K562 (cell line): ENCODE data around the gene RYK. TPM values are rescaled to one million over a fixed set of nuclear protein-coding genes. Genes with fewer than 3 reads are reported as not detected.

ENCODE experiments used
- ATAC-seq: fragments of 200-7000 bp; cut with Tn5 transposase; 3 replicates; pipeline ENCODE4 v1.9.1; 2020; ENCODE audit warnings: moderate library complexity
- BruUV-seq: library from RNA; stranded (reverse); fragments of 400-500 nt; replicated peaks from 2 replicates; lab custom pipeline; 2021; lab: Mats Ljungman, UMichigan
- CTCF ChIA-PET: fragments of 300-600 bp; formaldehyde crosslinking; extraction: SDS; loops from one replicate; lab custom pipeline; 2021; ENCODE audit warnings: low intra/inter-chr PET ratio; lab: Yijun Ruan, JAX
- POLR2A ChIA-PET: fragments of 300-600, 350-650 bp; sonication (Branson Sonifier 250); formaldehyde crosslinking; extraction: SDS; loops from one replicate; lab custom pipeline; 2021; ENCODE audit warnings: antibody characterized with exemption, inconsistent platforms; lab: Yijun Ruan, JAX
- DNase-seq, 4 experiments: peaks; one replicate each; pipeline versions ENCODE4 v3.0.0 to v3.0.0-alpha.2; 2011 to 2018; ENCODE audit warnings: low spot score in 3 of 4, mixed read lengths in 3 of 4; ENCODE audit errors: extremely low read depth in 1 of 4
- FAIRE-seq: peaks from 2 replicates; lab custom pipeline; 2011; peaks lifted over from hg19 to GRCh38; lab: Jason Lieb, UNC
- H2AFZ ChIP-seq: 2 replicates; pipeline ENCODE4 v1.6.0; 2011; ENCODE audit warnings: low read depth, low read length, control low read depth, inconsistent platforms
- H3K27ac ChIP-seq: fragments of 200-600 bp; 3 replicates; pipeline ENCODE4 v1.8.0; 2011; ENCODE audit warnings: low read depth, mild to moderate bottlenecking, control low read depth, inconsistent platforms, low read length, moderate library complexity, mixed read lengths; ENCODE audit errors: extremely low read depth
- H3K27me3 ChIP-seq, 2 experiments: fragments of 300-600 bp in 1 of 2; 2 replicates in 1 of 2; 3 replicates in 1 of 2; pipeline versions ENCODE4 v1.6.0 to v1.8.0; 2011; ENCODE audit warnings: inconsistent platforms in 2 of 2, low read length in 2 of 2, mild to moderate bottlenecking in 1 of 2, mixed read lengths in 1 of 2, moderate library complexity in 1 of 2; ENCODE audit not compliant: control insufficient read depth in 2 of 2, insufficient read depth in 2 of 2
- H3K36me3 ChIP-seq: fragments of 300-600 bp; 3 replicates; pipeline ENCODE4 v1.8.0; 2011; ENCODE audit warnings: mild to moderate bottlenecking, low read length, inconsistent platforms; ENCODE audit not compliant: control insufficient read depth, insufficient read depth
- H3K4me1 ChIP-seq, 2 experiments: fragments of 200-600 bp in 1 of 2; replicated peaks in 1 of 2; 2 replicates in 1 of 2; 3 replicates in 1 of 2; pipeline versions ENCODE4 v1.5.1 to v1.8.0; 2011; ENCODE audit warnings: inconsistent platforms in 2 of 2, low read length in 2 of 2, mild to moderate bottlenecking in 1 of 2, mixed read lengths in 1 of 2, moderate library complexity in 1 of 2; ENCODE audit not compliant: control insufficient read depth in 2 of 2, insufficient read depth in 2 of 2
- H3K4me2 ChIP-seq: 2 replicates; pipeline ENCODE4 v1.6.1; 2011; ENCODE audit warnings: low read length, control low read depth, inconsistent platforms, mixed read lengths; ENCODE audit not compliant: insufficient read depth
- H3K4me3 ChIP-seq: fragments of 200-600 bp; sonication (generic), shearing (Covaris generic); 2 replicates; pipeline ENCODE4 v1.5.1; 2016; ENCODE audit warnings: control low read depth, inconsistent platforms
- H3K79me2 ChIP-seq: fragments of 200-600 bp; 3 replicates; pipeline ENCODE4 v1.8.0; 2011; ENCODE audit warnings: low read length, inconsistent platforms; ENCODE audit not compliant: control insufficient read depth, insufficient read depth
- H3K9ac ChIP-seq, 2 experiments: 2 replicates each; pipeline versions ENCODE4 v1.6.0 to v1.6.1; 2011; ENCODE audit warnings: low read depth in 2 of 2, low read length in 2 of 2, control low read depth in 1 of 2, inconsistent platforms in 1 of 2, mild to moderate bottlenecking in 1 of 2, mixed read lengths in 1 of 2; ENCODE audit not compliant: insufficient read depth in 1 of 2
- H3K9me1 ChIP-seq: one replicate; pipeline ENCODE4 v1.6.0; 2011; ENCODE audit warnings: inconsistent platforms, mild to moderate bottlenecking, low read length, moderate library complexity; ENCODE audit not compliant: control insufficient read depth, insufficient read depth
- H3K9me3 ChIP-seq: replicated peaks from 2 replicates; pipeline ENCODE4 v1.5.1; 2011; ENCODE audit warnings: low read depth, low read length, inconsistent platforms; ENCODE audit not compliant: control insufficient read depth, insufficient read depth
- H4K20me1 ChIP-seq: replicated peaks from 2 replicates; pipeline ENCODE4 v1.6.1; 2011; ENCODE audit warnings: low read length, inconsistent platforms, mixed read lengths; ENCODE audit not compliant: control insufficient read depth, insufficient read depth
- CBX5 ChIP-seq: IDR thresholded peaks from 2 replicates; pipeline ENCODE4 v1.6.1; 2014; ENCODE audit warnings: low read depth, borderline replicate concordance
- CEBPB ChIP-seq: fragments of 450-650 bp; IDR thresholded peaks from 2 replicates; pipeline ENCODE4 v1.6.1; 2016; ENCODE audit warnings: missing genetic modification characterization, missing compliant biosample characterization
- CEBPG ChIP-seq, 3 experiments: fragments of 200-800 bp in 1 of 3; sonication (Bioruptor generic) in 1 of 3; sonication (generic) in 1 of 3; formaldehyde crosslinking in 1 of 3; IDR thresholded peaks in 2 of 3; conservative IDR thresholded peaks in 1 of 3; 2 replicates each; pipeline versions ENCODE4 v1.6.1 to v1.8.0; 2016 to 2022; ENCODE audit warnings: missing compliant biosample characterization in 2 of 3, missing genetic modification characterization in 2 of 3, mild to moderate bottlenecking in 1 of 3, missing genetic modification reagents in 1 of 3
- CSDE1 ChIP-seq, 2 experiments: fragments of 450-650 bp; IDR thresholded peaks; 2 replicates each; pipeline ENCODE4 v1.6.1; 2016; ENCODE audit warnings: mild to moderate bottlenecking in 1 of 2
- ETV5 ChIP-seq: sonication (generic); formaldehyde crosslinking; IDR thresholded peaks from 2 replicates; pipeline ENCODE4 v1.4.0; 2020; ENCODE audit warnings: low read depth, mild to moderate bottlenecking, missing genetic modification reagents
- FOSL1 ChIP-seq: fragments of 200-800 bp; sonication (Bioruptor generic); conservative IDR thresholded peaks from 2 replicates; pipeline ENCODE4 v1.6.1; 2016; ENCODE audit warnings: missing genetic modification characterization, missing compliant biosample characterization
- JUND ChIP-seq, 2 experiments: IDR thresholded peaks; 2 replicates in 1 of 2; 3 replicates in 1 of 2; pipeline ENCODE4 v1.6.1; 2011; ENCODE audit warnings: borderline replicate concordance in 2 of 2, low read depth in 2 of 2, low read length in 2 of 2, improper control_type of control experiment in 1 of 2, missing biosample characterization in 1 of 2, missing genetic modification characterization in 1 of 2, missing genetic modification reagents in 1 of 2
- KLF13 ChIP-seq: fragments of 450-650 bp; IDR thresholded peaks from 2 replicates; pipeline ENCODE4 v1.6.1; 2016; ENCODE audit warnings: missing genetic modification characterization, low read depth, mild to moderate bottlenecking, missing compliant biosample characterization, moderate library complexity, borderline replicate concordance
- PRDM10 ChIP-seq: fragments of 450-650 bp; IDR thresholded peaks from 2 replicates; pipeline ENCODE4 v1.6.1; 2018; ENCODE audit not compliant: partially characterized antibody
- WGBS: fragments of 100-300 bp; shearing (Covaris generic); methylation state at CpG from one replicate; pipeline ENCODE4 v1.1.6; 2016; ENCODE audit warnings: low coverage, mixed read lengths; ENCODE audit not compliant: insufficient coverage; ENCODE audit errors: missing lambda C conversion rate; 5-methylcytosine and 5-hydroxymethylcytosine counted together
- in situ Hi-C: fragments of 300-500 bp; cut with MboI; formaldehyde crosslinking; loops from 4 replicates; pipeline ENCODE4 v1.15.0; 2018; ENCODE audit warnings: inconsistent platforms, mixed read lengths
- intact Hi-C: fragments of 100-400 bp; cut with micrococcal nuclease; formaldehyde crosslinking; loops from 2 replicates; pipeline ENCODE4 v1.14.2; 2022
- polyA plus RNA-seq, 8 experiments: library from polyadenylated mRNA; depleted of rRNA in 4 of 8; stranded (reverse) in 5 of 8; unstranded in 3 of 8; fragments of >200 nt; fragmentation: Nextera tagmentation in 2 of 8; fragmentation: Illumina TruSeq in 1 of 8; extraction: Ambion mirVana in 2 of 8; extraction: Trizol in 1 of 8; gene quantifications; 2 replicates each; pipeline versions ENCODE4 v1.2.1 to v1.2.3, GENCODE V29; 2011 to 2014; ENCODE audit warnings: inconsistent platforms in 1 of 8, missing spikeins in 1 of 8
- total RNA-seq, 7 experiments: library from RNA; depleted of rRNA in 6 of 7; stranded (reverse); fragments of >200 nt in 6 of 7; fragmentation: Illumina TruSeq in 2 of 7; extraction: Trizol in 2 of 7; gene quantifications; 2 replicates each; pipeline versions ENCODE4 v1.2.1 to v1.2.3, GENCODE V29; 2011 to 2021; ENCODE audit warnings: low replicate concordance in 1 of 7

Gene RYK
- total and polyA plus RNA-seq, 9 of the 15 experiments (the other 6 are each of a cell fraction or from before 2014, with no cell fraction given): 4.2 to 29.5 (median 16.6) TPM

DNA sequence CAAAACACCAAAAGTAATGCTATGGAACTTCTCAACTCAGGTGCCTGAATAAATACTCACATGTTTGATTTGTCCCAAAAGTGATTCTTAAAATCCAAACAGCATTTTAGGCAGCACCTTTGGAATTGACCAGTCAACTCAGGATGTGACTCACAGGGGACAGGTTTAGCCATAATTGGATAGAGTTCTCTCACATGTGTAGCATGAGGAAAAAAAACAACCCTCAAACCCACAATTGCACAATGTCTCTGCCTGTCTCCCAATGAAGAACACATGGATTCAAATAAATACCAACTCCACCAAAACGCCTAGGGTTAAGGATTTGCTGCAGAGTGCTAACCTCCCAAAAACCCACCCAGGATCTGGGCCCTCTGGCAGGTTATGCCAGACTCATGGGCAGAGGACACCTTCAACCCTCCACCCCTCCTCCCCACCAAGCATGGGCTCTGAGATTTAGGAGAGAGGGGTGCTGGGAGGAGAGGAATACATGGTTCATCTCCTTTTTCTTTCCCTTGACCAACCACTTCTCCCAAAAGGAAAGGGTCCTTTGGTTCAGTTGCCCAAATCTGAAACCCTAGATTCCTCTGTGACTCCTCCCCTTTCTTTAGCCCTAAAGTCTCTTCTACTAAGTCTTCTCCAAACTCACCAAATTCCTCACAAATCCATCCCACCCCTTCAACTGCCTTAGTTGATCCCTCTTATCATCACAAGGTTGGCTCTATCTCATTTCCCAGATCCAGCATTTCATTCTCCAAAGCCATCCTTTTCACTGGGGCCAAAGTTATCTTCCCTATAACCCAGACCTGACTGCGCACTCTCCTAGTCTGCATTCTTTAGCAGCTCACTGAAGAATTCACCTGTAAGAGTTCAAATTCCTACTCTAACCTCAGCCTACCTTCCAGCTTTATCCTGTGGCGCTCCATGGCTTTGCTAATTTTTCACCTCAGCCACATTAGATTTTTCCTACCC, 7.7 kb downstream of the RYK start:
- H3K36me3 ChIP-seq: peaks cover 2% of the 10 kb centered on the region; the same call in 1 of the 3 replicates
- FAIRE-seq: peak; percentile 48
- no peaks in the 10 kb centered on the region; the same call in 1 of the 2 replicates for H3K9me3 ChIP-seq
- ChIA-PET POLR2A (no interaction called here), CTCF (no interaction called here)
- in situ Hi-C loops: no loop called here
- no peak overlapping the region for H3K9ac ChIP-seq
- no peak overlapping the region for H3K4me3 ChIP-seq
- peak overlapping the region; percentile 8; the same call in 1 of the 2 replicates for H3K4me2 ChIP-seq
- H3K4me1 ChIP-seq: peaks cover 0 to 7% of the 10 kb centered on the region in 2 experiments; a peak in 2 of 5 replicates
- no peak overlapping the region for H2AFZ ChIP-seq
- H3K79me2 ChIP-seq: peaks cover 95% of the 10 kb centered on the region
- H3K27ac ChIP-seq: no peak overlapping the region
- H3K27me3 ChIP-seq: no peaks in the 10 kb centered on the region
- no TSS peak for BruUV-seq
- peak; percentile 58 for TF ChIP-seq FOSL1 (tag)
- TF ChIP-seq CEBPG (CRISPR knock-in tag; IDR thresholded peaks at IDR 0.05): 0 out of 2 replicates have a peak, but pooled peaks have one; percentile 26
- peak in 1 of 2 experiments; percentile 83; a peak in 2 of 4 replicates for TF ChIP-seq CEBPG (tag; conservative IDR thresholded peaks at IDR 0.05 in 1 of 2, IDR thresholded peaks at IDR 0.05 in 1 of 2)
- no peak for TF ChIP-seq CBX5
- no peak for TF ChIP-seq JUND (IDR thresholded peaks at IDR 0.05; ENCODE audit: borderline replicate concordance, low read depth, low read length)
- no peak for TF ChIP-seq JUND (tag; IDR thresholded peaks at IDR 0.05; ENCODE audit: borderline replicate concordance, low read depth, low read length)
- 0 out of 2 replicates have a peak, but pooled peaks have one; percentile 16 for TF ChIP-seq ETV5
- no peak for TF ChIP-seq CSDE1 (IDR thresholded peaks at IDR 0.05)
- TF ChIP-seq KLF13 (tag): no peak
- peak; percentile 72 for TF ChIP-seq CEBPB (tag)
- peak; percentile 71 for TF ChIP-seq PRDM10
- TF ChIP-seq, all 486 proteins: peak for 5
- intact Hi-C loops: no loop called here
- Histone ChIP-seq H4K20me1 (peaks cover 33% of the 10 kb centered on the region), H3K9me1 (no peaks in the 10 kb centered on the region)
- 61% methylated on average over 3 of the region's 3 CpGs for WGBS
- no peak for DNase-seq
- peak; percentile 48 for ATAC-seq
